ENCODE measurements around the gene LNP1. TPM values are rescaled to one million over a fixed set of nuclear protein-coding genes. Genes with fewer than 3 reads are reported as not detected.

Gene LNP1
- total and polyA plus RNA-seq, 2 of the 13 experiments (the other 11 are each of a cell fraction or from before 2014, with no cell fraction given), result 3.6 to 7.0 TPM

DNA sequence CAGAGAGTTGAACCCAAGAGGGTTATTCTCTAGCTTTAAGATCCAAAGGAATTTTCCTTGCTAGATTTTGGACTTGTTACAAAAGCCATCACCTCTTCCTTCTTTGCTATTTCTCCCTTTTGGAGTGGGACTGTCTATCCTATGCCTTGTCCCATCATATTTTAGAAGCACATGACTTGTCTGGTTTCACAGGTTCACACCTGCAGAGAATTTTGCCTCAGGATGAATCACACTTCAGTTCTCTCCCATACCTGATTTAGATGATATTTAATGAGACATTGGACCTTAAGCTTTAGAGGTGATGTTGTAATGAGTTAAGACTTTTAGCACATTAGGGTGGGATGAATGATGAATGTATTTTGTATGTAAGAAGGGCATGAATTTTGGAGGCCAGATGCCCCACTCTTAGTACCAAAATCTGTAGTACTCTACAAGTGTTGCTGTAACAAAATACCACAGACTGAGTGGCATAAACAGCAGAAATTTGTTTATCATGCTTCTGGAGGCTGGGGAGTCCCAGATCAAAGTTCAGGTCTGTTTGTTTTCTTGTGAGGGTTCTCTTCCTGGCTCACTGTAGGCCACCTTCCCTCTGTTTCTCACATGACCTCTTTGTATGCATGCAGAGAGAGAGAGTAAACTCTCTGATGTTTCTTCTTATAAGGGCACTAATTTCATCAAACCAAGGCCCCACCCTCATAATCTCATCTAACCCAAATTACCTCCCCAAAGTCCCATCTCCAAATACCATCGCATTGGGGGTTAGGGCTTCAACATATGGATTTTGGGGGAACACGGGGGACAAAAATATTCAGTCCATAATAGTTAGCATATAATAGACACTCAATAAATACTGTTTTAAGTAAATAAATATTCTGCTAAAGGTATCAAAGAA, 10.0 kb downstream of the LNP1 start (continued):
- TF ChIP-seq NFE2 (CRISPR knock-in tag; IDR thresholded peaks at IDR 0.05) (no peak), FOXJ3 (CRISPR knock-in tag; IDR thresholded peaks at IDR 0.05; ENCODE audit: borderline replicate concordance) (peak; percentile 55; the same call in 1 of the 2 replicates), ZNF333 (CRISPR knock-in tag; IDR thresholded peaks at IDR 0.05; ENCODE audit: borderline replicate concordance) (no peak), ZNF616 (CRISPR knock-in tag; IDR thresholded peaks at IDR 0.05; ENCODE audit: low read depth) (no peak), SNAI1 (CRISPR knock-in tag; IDR thresholded peaks at IDR 0.05; ENCODE audit: borderline replicate concordance) (no peak), ESRRA (CRISPR knock-in tag; IDR thresholded peaks at IDR 0.05; ENCODE audit: low read depth) (no peak), ZNF263 (CRISPR knock-in tag; IDR thresholded peaks at IDR 0.05) (no peak), HCFC1 (IDR thresholded peaks at IDR 0.05; ENCODE audit: low read depth, low read length) (no peak), SRSF1 (optimal IDR thresholded peaks at IDR 0.05; ENCODE audit: low read depth, low read length) (no peak), CC2D1A (CRISPR knock-in tag; IDR thresholded peaks at IDR 0.05) (no peak), ISX (CRISPR knock-in tag; conservative IDR thresholded peaks at IDR 0.05) (no peak)
- TF ChIP-seq, protein P1, sequence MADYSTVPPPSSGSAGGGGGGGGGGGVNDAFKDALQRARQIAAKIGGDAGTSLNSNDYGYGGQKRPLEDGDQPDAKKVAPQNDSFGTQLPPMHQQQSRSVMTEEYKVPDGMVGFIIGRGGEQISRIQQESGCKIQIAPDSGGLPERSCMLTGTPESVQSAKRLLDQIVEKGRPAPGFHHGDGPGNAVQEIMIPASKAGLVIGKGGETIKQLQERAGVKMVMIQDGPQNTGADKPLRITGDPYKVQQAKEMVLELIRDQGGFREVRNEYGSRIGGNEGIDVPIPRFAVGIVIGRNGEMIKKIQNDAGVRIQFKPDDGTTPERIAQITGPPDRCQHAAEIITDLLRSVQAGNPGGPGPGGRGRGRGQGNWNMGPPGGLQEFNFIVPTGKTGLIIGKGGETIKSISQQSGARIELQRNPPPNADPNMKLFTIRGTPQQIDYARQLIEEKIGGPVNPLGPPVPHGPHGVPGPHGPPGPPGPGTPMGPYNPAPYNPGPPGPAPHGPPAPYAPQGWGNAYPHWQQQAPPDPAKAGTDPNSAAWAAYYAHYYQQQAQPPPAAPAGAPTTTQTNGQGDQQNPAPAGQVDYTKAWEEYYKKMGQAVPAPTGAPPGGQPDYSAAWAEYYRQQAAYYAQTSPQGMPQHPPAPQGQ (CRISPR knock-in tag; IDR thresholded peaks at IDR 0.05; ENCODE audit: borderline replicate concordance), result no peak
- TF ChIP-seq, protein P2, sequence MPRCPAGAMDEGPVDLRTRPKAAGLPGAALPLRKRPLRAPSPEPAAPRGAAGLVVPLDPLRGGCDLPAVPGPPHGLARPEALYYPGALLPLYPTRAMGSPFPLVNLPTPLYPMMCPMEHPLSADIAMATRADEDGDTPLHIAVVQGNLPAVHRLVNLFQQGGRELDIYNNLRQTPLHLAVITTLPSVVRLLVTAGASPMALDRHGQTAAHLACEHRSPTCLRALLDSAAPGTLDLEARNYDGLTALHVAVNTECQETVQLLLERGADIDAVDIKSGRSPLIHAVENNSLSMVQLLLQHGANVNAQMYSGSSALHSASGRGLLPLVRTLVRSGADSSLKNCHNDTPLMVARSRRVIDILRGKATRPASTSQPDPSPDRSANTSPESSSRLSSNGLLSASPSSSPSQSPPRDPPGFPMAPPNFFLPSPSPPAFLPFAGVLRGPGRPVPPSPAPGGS (CRISPR knock-in tag; IDR thresholded peaks at IDR 0.05), result 0 out of 2 replicates have a peak, but pooled peaks have one; percentile 49
- TF ChIP-seq, protein P3, sequence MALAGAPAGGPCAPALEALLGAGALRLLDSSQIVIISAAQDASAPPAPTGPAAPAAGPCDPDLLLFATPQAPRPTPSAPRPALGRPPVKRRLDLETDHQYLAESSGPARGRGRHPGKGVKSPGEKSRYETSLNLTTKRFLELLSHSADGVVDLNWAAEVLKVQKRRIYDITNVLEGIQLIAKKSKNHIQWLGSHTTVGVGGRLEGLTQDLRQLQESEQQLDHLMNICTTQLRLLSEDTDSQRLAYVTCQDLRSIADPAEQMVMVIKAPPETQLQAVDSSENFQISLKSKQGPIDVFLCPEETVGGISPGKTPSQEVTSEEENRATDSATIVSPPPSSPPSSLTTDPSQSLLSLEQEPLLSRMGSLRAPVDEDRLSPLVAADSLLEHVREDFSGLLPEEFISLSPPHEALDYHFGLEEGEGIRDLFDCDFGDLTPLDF (CRISPR knock-in tag; IDR thresholded peaks at IDR 0.05), result no peak
- TF ChIP-seq, protein P4, sequence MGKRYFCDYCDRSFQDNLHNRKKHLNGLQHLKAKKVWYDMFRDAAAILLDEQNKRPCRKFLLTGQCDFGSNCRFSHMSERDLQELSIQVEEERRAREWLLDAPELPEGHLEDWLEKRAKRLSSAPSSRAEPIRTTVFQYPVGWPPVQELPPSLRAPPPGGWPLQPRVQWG (CRISPR knock-in tag; IDR thresholded peaks at IDR 0.05; ENCODE audit: borderline replicate concordance, low read depth), result no peak
- TF ChIP-seq, protein P5, sequence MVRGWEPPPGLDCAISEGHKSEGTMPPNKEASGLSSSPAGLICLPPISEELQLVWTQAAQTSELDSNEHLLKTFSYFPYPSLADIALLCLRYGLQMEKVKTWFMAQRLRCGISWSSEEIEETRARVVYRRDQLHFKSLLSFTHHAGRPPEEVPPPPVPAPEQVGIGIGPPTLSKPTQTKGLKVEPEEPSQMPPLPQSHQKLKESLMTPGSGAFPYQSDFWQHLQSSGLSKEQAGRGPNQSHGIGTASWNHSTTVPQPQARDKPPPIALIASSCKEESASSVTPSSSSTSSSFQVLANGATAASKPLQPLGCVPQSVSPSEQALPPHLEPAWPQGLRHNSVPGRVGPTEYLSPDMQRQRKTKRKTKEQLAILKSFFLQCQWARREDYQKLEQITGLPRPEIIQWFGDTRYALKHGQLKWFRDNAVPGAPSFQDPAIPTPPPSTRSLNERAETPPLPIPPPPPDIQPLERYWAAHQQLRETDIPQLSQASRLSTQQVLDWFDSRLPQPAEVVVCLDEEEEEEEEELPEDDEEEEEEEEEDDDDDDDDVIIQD (CRISPR knock-in tag; IDR thresholded peaks at IDR 0.05; ENCODE audit: low read depth), result no peak
- TF ChIP-seq, protein P6, sequence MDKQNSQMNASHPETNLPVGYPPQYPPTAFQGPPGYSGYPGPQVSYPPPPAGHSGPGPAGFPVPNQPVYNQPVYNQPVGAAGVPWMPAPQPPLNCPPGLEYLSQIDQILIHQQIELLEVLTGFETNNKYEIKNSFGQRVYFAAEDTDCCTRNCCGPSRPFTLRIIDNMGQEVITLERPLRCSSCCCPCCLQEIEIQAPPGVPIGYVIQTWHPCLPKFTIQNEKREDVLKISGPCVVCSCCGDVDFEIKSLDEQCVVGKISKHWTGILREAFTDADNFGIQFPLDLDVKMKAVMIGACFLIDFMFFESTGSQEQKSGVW (CRISPR knock-in tag; IDR thresholded peaks at IDR 0.05; ENCODE audit: borderline replicate concordance), result no peak
- TF ChIP-seq, protein P7, sequence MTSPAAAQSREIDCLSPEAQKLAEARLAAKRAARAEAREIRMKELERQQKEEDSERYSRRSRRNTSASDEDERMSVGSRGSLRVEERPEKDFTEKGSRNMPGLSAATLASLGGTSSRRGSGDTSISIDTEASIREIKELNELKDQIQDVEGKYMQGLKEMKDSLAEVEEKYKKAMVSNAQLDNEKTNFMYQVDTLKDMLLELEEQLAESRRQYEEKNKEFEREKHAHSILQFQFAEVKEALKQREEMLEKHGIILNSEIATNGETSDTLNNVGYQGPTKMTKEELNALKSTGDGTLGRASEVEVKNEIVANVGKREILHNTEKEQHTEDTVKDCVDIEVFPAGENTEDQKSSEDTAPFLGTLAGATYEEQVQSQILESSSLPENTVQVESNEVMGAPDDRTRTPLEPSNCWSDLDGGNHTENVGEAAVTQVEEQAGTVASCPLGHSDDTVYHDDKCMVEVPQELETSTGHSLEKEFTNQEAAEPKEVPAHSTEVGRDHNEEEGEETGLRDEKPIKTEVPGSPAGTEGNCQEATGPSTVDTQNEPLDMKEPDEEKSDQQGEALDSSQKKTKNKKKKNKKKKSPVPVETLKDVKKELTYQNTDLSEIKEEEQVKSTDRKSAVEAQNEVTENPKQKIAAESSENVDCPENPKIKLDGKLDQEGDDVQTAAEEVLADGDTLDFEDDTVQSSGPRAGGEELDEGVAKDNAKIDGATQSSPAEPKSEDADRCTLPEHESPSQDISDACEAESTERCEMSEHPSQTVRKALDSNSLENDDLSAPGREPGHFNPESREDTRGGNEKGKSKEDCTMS (CRISPR knock-in tag; conservative IDR thresholded peaks at IDR 0.05), result no peak
